GM21367 (cell line): ENCODE results near the gene HLA-DPB1.
A peak's percentile ranks its signal among the peaks of the same experiment; 100 is the strongest.
"Not testable (repeated sequence)": the region's sequence is repeated elsewhere in the genome, so short reads cannot be mapped to it uniquely, and the experiment has no call there.

ENCODE experiments used
- ATAC-seq: cut with Tn5 transposase; IDR thresholded peaks from one replicate; pipeline ENCODE4 v1.9.1; 2021; ENCODE audit not compliant: unreplicated experiment

The HLA-DPB1 gene

DNA sequence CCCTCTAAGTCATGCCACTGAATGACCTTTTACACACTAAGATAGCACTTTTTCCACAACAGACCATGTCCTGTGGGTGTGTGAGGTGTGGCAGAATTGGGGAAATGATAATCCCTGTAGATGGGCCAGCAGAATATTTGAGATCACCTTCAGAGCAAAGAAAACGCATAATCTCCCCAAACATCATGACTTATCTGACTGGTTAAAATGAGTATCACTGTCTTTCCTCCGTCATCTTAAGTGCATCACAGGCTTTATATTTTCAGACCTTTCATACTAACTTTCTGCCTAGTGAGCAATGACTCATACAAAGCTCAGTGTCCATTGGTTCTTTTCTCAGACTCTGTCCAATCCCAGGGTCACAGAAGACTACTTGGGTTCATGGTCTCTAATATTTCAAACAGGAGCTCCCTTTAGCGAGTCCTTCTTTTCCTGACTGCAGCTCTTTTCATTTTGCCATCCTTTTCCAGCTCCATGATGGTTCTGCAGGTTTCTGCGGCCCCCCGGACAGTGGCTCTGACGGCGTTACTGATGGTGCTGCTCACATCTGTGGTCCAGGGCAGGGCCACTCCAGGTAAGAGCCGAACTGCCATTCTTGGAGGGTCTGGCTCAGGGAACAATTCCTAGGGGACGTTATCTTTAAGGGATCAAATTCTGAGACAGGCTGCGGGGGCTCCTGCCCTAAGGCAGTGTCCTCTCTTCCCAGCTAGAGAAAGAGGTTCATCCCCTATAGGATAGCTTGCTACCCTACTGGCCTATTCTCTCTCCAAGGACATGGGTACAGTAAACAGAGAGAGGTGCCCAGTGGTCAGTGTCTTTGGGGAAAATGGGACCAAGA lies at the start of gene HLA-DPB1:
Gene HLA-DPB1, plus strand, starts transcription at position 423 of the 838 bp plus-strand sequence. Its CDS starts 52 bp downstream, at position 475.
- ATAC-seq, result peak; percentile 67

GRCh38 chr6:33028220-33028849 lies 47.5 kb upstream of the HLA-DPB1 start:
- ATAC-seq, result no peak

GRCh38 chr6:33029328-33030184 lies 46.2 kb upstream of the HLA-DPB1 start:
- peak; percentile 41 for ATAC-seq

GRCh38 chr6:33030245-33030644 lies 45.5 kb upstream of the HLA-DPB1 start:
- no peak for ATAC-seq

- ATAC-seq, result no peak
Observed at GRCh38 chr6:33034554-33034953, 41.2 kb upstream of the HLA-DPB1 start.

DNA sequence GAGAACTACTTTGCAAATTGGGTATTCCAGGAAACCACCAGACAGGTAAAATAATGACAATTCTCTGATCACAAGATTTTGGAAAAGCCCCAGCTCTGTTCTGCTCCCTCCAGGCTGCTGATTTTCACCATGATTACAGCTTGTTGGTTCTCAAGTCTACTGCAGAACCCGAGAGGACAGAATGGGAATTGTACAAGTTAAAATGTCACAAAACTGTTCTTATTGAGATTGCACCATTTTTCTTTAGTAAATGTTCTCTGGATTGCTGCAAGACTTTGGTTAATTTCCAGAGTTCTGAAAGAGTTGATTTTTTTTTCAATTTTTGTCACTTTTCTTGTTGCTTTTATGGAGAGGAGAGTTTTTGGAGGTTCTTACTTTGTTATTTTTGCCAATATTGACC lies 39.3 kb upstream of the HLA-DPB1 start:
- no peak for ATAC-seq

DNA sequence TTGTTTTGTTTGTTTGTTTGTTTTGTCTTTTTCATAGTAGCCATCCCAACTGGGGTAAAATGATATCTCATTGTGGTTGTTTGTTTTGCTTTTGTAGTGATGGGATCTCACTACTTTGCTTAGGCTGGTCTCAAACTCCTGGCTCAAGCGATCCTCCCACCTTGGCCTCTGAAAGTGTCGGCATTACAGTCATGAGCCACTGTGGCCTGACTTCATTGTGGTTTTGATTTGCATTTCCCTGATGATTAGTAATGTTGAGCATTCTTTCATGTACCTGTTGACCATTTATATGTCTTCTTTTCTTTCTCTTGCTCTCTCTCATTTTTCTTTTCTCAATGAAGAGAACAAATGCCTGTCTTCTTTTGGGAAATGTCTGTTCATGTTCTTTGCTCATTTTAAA lies 35.6 kb upstream of the HLA-DPB1 start:
- no peak for ATAC-seq

DNA sequence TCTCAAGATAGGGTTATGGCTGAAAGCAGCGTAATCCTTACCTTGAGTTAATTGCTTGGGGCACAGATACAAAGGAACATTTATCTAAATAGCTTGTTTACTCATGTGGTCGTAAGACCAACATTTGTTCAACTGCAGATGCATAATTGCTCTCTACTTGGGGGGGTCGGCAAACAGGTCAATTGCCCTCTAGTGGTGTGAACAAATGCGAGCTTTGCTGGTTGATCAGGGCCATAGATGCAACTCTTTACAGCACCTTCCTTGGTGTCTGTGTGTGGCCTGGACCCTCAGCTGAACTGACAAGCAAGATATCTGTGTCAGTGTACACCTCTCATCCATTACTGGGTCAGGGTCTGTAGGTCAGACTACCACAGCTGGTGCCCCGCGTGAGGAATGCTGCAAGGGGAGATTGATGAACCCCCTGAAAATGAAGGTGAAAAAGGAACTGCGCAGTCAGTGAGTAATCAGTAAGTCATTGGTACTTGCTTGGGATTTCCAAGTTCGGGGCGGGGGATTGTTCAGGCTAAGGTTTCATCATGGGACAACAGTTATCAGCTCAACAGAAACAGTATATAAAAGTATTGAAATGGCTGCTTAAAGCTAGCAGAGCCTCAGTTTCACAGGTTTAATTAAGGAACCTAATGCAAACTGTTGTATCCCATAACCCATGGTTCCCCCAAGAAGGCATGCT lies 26.3 kb upstream of the HLA-DPB1 start:
- no peak for ATAC-seq

GRCh38 chr6:33050014-33050810 lies 25.6 kb upstream of the HLA-DPB1 start:
- no peak for ATAC-seq

DNA sequence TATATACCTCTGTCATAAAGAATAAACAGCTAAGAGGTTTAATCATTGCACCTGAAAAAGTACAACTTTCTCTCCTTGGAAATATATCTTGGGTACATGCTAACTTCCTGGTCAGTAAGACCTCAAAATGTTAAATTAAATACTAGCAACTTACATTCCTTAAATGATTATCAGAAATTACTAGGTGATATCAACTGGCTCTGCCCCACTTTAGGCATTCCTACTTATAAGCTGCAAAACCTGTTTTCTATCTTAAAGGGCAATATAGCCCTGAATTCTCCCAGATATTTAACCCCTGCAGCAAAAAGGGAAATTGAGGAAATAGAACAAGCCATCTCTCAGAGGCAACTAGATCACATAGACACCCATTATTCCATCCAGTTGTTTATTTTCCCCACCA lies 23.2 kb upstream of the HLA-DPB1 start:
- ATAC-seq, result no peak

GRCh38 chr6:33053230-33053629 lies 22.6 kb upstream of the HLA-DPB1 start:
- ATAC-seq, result no peak

DNA sequence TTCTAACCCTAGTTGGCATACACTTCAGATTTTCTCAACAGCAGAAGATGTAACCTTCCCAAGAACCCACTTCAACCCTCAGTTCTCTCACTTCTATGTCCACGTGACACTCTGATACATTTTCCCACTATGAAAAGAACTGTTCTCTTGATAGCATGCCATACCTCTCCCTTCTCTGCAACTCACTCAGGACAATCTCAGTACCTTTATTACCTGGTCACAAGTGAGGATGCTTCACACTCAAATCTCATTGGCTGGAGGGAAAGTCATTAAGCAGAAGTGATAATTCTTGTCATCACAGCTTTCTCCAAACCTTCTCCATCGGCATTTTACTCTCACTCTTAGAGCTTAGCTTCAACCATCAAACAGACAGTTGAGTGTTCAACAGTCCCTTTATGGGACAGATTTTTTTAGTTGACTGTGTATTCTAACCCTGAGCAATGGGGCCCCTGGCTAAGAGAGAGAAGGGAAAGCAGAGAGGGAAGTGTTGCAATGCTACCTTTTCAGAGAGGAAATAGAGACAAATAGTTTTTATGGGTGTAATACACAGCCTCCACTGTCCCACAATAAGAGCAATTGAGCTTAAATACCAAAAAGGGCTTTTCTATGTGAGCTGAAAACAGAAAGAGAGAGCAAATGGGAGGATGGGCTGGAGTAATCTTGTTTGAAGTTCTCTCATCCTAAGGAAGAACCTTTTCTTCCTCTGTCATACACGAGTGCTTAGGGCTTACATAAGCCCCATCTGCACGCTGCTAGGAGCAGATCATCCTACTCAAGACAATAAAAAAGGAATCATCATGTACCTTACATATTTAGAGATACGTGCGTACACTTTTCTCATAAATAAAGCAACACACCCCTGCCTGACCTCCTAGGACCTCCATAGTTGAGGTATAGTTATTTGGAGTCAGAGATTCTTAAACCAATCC lies 18.3 kb upstream of the HLA-DPB1 start:
- no peak for ATAC-seq

DNA sequence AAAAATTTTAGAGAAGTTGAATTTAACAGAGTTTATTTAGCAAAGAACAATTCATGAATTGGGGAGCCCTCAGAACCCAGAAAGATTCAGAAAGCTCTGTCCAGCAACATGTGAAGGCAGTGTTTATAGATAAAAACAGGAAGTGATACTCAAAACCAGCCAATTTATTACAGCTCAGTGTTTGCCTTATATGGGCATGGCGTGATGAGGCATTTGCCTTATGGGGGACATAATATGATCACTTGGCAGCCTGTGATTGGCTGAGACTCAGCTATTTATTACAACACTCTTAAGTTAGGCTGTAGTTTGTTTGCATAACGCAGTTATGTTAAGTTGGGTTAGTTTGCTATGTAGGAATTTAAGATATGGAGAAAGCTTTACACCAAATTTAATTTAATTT lies 13.8 kb upstream of the HLA-DPB1 start:
- no peak for ATAC-seq

GRCh38 chr6:33063435-33063834 lies 12.4 kb upstream of the HLA-DPB1 start:
- ATAC-seq, result not testable (repeated sequence)

- no peak for ATAC-seq
Observed at GRCh38 chr6:33064723-33065122, 11.1 kb upstream of the HLA-DPB1 start.

DNA sequence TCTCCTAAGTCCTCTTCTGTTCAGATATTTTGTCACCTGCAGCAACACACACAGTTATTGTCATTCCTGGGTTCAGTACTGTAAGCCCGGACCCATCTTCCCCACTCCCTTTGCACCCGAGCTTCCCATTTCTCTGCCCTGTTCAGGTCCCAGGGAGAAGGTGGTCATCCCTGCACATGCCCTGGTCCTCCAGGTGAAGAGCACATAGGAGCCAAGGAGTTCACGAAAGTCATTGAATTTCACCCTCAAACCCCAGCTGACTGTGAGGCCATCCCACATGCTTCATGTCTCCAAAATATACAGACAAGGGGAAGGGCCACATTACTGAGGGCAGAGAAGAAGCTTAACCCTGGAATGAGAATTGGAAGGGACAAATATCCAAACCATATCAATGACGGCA lies 10.5 kb upstream of the HLA-DPB1 start:
- ATAC-seq, result no peak

DNA sequence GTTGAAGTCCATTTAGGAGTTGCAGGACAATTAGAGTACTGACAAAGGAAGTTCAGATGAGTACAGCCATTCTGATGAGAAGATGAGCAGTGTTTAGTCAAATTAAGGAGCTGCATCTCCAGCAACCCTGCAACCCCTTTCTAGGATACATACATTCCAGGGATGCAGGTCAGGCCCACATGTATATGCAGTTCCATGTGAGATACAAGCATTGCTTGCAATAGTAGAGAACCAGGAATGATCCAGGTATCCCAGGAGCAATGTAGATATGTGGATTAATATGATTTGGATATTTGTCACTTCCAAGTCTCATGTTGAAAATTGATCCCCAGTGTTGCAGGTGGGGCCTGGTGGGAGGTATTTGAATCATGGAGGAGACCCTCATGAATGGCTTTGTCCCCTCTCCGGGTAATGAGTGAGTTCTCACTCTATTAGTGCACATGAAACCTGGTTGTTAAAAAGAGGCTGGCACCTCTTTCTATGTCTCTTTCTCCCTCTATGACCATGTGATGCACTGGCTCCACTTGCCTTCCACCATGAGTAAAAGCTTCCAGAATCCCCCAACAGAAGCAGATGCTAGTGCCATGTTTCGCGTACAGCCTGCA lies 8.8 kb upstream of the HLA-DPB1 start:
- no peak for ATAC-seq

- no peak for ATAC-seq
Observed at GRCh38 chr6:33069021-33069738, 6.6 kb upstream of the HLA-DPB1 start.
